ENCODE measurements around the gene TMEM25. TPM values are rescaled to one million over a fixed set of nuclear protein-coding genes. Genes with fewer than 3 reads are reported as not detected.
"Not testable (repeated sequence)": the region's sequence is repeated elsewhere in the genome, so short reads cannot be mapped to it uniquely, and the experiment has no call there.

TMEM25 gene
- 10 to 100 TPM; 19.2 to 26.2 (median 25.4) TPM for polyA plus RNA-seq (ENCODE audit: insufficient read depth in 1 of 5, insufficient read length in 5 of 5, low replicate concordance in 1 of 5)
- long read RNA-seq, donor 1, partial matches to known transcripts: 14 of 47 reads
- long read RNA-seq, donor 1, other reads (novel, unspliced or antisense): 29 of 47 reads
- long read RNA-seq, donor 2, partial matches to known transcripts: 0 of 10 reads
- long read RNA-seq, donor 2, other reads (novel, unspliced or antisense): 6 of 10 reads
- long read RNA-seq, donor 3, partial matches to known transcripts: 10 of 12 reads
- long read RNA-seq, donor 3, other reads (novel, unspliced or antisense): 0 of 12 reads
- long read RNA-seq, donor 4, partial matches to known transcripts: 0 of 7 reads
- long read RNA-seq, donor 4, other reads (novel, unspliced or antisense): 5 of 7 reads
- long read RNA-seq, donor 5, partial matches to known transcripts: 0 of 18 reads
- long read RNA-seq, donor 5, other reads (novel, unspliced or antisense): 15 of 18 reads
- long read RNA-seq, donor 6, partial matches to known transcripts: 0 of 22 reads
- long read RNA-seq, donor 6, other reads (novel, unspliced or antisense): 16 of 22 reads
- long read RNA-seq, donor 7, partial matches to known transcripts: 0 of 14 reads
- long read RNA-seq, donor 7, other reads (novel, unspliced or antisense): 13 of 14 reads
- long read RNA-seq, donor 8: 0 reads

- DNase-seq: peak; percentile 48 to 63
Observed at GRCh38 chr11:118530683-118531596, at the start of gene TMEM25. Gene TMEM25 (plus strand): TSS chr11:118531192. CDS start chr11:118531802, 610 bp downstream.

- DNase-seq: not testable (repeated sequence)
Observed at GRCh38 chr11:118481238-118481637, 49.8 kb upstream of the TMEM25 start.

GRCh38 chr11:118484405-118484804 is 46.6 kb upstream of the TMEM25 start:
- no peak for DNase-seq

GRCh38 chr11:118485273-118485672 is 45.7 kb upstream of the TMEM25 start:
- no peak for DNase-seq

GRCh38 chr11:118488480-118489109 is 42.4 kb upstream of the TMEM25 start:
- DNase-seq: peak; percentile 60 to 77

GRCh38 chr11:118491041-118491440 is 40.0 kb upstream of the TMEM25 start:
- no peak for DNase-seq

GRCh38 chr11:118497831-118498230 is 33.2 kb upstream of the TMEM25 start:
- no peak for DNase-seq

- DNase-seq: no peak
Observed at GRCh38 chr11:118503216-118503615, 27.8 kb upstream of the TMEM25 start.

GRCh38 chr11:118511601-118512000 is 19.4 kb upstream of the TMEM25 start:
- DNase-seq: no peak

- no peak for DNase-seq
Observed at GRCh38 chr11:118514103-118514502, 16.9 kb upstream of the TMEM25 start.

- DNase-seq: no peak
Observed at GRCh38 chr11:118519549-118519948, 11.4 kb upstream of the TMEM25 start.

GRCh38 chr11:118521892-118522311 is 9.1 kb upstream of the TMEM25 start:
- no peak for DNase-seq

- DNase-seq: no peak
Observed at GRCh38 chr11:118522571-118523072, 8.4 kb upstream of the TMEM25 start.

GRCh38 chr11:118524356-118524755 is 6.6 kb upstream of the TMEM25 start:
- no peak for DNase-seq

GRCh38 chr11:118524757-118525470 is 6.1 kb upstream of the TMEM25 start:
- no peak for DNase-seq

GRCh38 chr11:118526688-118527087 is 4.3 kb upstream of the TMEM25 start:
- DNase-seq: no peak

GRCh38 chr11:118527109-118527508 is 3.9 kb upstream of the TMEM25 start, which contains the start of gene TTC36:
Gene TTC36 (plus strand): TSS chr11:118527474. CDS start chr11:118527495, 21 bp downstream.
- DNase-seq: no peak

- DNase-seq: no peak
Observed at GRCh38 chr11:118528511-118528910, 2.5 kb upstream of the TMEM25 start.

- no peak for DNase-seq
Observed at GRCh38 chr11:118529584-118530175, 1.3 kb upstream of the TMEM25 start.

GRCh38 chr11:118530180-118530682 is 761 bp upstream of the TMEM25 start:
- DNase-seq: no peak

All from right lung (tissue), 10 donors.